NCI-H187 treated with DMSO at 0.1 percent for 48 hours (cell line): ENCODE measurements around the gene PRSS2.
"Not testable (repeated sequence)": the region's sequence is repeated elsewhere in the genome, so short reads cannot be mapped to it uniquely, and the experiment has no call there.

ENCODE experiments used
- DNase-seq: peaks from one replicate; lab custom pipeline; 2025; lab: John Stamatoyannopoulos, UW

Gene PRSS2

DNA sequence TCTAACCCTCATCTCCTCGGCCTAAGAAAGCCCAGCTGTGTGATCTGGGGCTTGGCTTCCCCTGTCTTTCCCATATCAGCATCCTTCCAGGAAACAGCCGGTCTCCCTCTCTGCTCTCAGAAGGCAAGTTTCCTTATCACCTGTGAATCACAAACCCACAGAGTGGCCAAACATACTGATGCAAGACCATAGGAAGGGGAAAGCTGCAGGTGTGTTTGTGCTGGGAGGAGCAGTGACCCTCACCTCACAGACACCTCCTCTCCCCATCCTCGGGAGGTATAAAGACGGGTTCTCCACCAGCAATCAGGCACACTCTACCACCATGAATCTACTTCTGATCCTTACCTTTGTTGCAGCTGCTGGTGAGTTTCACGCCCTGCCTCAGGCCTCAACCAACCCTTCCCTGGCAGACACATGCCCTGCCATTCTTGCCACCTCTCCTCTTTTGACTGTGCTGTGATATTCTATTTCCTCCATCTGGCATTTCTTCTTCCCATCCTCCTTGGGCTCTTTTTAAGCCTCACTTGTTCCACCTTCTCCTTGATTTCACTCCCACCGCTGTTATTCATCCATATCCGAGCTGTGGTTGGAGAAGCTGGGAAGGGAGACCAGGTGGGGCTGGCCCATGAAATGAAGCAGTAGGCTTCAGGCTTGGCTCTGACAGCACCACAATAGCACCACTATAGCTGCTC, at the start of gene PRSS2:
TSS of gene PRSS2 (plus strand) at position 310 of the 692 bp plus-strand sequence. CDS start at position 323, 13 bp downstream.
- DNase-seq, result peak; percentile 99

DNA sequence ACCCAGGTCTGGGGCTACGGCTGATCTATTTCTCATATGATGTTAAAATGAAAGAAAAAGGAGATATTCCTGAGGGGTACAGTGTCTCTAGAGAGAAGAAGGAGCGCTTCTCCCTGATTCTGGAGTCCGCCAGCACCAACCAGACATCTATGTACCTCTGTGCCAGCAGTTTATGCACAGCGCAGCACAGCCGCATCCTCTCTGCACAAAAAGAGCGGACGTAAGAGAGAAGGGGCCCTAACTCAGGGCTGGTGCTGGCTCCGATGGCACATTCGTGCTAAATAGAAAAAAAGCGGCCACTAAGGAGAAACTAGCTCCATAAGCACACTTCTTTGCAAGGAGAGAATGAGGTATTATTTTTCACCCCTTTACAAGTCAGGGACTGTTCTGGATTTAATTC, 49.8 kb upstream of the PRSS2 start:
- DNase-seq, result no peak

DNA sequence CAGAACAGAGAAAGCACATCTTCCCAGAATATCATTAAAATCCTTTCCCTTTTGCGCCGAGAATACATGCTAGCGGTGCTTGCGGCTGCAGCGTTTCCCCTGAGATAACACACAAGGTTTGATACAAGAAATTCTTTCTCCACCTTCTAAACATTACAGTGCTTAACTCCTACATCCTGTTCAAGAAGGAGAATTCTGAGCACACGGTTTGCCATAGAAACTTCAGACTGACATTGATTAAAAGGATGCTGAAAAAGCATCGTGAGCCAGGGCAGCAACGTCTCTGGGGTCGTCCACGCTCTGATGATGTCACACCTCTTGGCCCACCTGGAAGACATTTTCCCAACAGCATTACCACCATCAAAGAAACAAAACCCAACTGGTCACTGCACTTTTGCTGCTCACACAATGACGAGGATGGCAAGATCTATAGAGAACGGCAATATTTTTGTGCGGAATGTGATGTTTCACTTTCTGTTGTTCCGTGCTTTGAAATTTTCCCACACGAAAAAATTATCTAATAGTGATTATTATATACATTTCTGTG, 48.4 kb upstream of the PRSS2 start:
- no peak for DNase-seq

DNA sequence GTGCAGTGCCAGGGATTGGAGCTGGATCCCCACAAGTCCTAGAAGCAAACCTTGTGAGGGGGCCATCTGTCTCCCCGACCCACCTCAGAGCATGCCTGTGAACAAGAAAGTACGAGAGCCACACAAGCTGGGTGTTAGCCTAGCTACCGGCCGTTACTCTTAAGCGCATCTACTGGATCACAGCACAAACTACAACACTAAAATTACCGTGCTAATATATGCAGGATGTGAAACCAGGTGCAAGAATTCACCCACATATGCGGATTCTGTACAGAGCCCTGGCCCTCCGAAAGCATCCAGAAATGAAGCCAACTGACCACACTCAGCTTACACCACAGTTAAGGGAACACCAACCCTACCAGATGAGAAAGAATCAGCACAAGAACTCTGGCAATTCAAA, 37.5 kb upstream of the PRSS2 start:
- no peak for DNase-seq

DNA sequence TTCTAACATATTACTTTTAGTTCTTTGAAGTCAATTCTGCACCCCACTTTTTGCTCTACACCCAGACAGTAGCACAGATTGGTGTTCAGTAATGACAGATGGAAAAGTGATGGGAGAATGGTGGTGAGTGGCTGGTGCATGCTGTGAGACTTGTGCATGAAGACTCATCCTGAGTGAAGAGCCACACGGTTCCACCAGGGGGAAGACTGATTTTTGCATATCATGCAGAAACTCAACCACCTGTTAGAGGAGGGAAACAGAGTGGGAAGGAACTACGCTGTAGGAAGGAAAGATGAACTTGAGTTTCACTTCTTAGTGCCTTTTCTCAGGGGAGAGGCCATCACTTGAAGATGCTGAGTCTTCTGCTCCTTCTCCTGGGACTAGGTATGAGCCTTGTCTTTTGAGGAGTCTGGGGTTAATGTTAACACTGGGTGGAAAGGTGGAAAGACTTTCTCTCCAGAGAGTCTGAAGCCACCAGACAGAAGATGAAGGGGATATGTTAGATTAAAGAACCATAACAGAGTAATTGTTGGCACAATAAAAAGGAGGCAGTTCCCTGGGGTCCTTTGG, 30.8 kb upstream of the PRSS2 start:
- no peak for DNase-seq

DNA sequence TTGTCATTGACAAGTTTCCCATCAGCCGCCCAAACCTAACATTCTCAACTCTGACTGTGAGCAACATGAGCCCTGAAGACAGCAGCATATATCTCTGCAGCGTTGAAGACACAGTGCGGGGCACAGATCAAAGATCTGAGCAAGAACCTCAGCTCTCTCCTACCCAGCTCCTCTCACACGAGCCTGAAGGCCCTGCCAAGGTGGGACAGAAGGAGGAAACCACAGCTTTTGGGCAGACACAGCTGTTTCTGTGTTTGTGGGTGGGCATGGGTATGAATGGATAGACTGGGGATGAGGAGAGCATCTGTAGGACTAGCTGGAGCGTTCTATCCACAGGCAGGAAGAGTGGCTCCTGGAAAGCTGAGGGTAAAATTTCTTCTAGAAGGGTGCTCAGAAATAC, 30.0 kb upstream of the PRSS2 start:
- DNase-seq, result no peak

DNA sequence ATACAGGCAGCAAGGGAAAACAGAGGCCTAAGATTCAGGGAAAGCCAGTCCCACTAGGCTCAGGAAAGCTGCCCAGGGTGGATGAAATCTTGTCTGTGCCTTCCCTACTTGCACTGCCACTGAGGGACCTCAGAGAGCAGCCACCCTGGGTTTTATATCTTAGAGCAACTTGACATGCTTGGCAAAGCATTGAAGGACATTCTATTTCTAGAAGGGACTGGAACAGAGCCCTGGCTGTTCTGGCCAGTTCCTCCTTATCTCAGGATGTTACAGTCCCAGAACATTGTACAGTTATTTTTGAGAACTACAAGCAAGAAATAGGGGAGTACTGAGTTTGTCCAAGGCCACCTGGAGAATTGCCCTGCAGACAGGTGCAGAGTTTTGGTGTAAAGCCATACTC, 28.8 kb upstream of the PRSS2 start:
- DNase-seq, result not testable (repeated sequence)

DNA sequence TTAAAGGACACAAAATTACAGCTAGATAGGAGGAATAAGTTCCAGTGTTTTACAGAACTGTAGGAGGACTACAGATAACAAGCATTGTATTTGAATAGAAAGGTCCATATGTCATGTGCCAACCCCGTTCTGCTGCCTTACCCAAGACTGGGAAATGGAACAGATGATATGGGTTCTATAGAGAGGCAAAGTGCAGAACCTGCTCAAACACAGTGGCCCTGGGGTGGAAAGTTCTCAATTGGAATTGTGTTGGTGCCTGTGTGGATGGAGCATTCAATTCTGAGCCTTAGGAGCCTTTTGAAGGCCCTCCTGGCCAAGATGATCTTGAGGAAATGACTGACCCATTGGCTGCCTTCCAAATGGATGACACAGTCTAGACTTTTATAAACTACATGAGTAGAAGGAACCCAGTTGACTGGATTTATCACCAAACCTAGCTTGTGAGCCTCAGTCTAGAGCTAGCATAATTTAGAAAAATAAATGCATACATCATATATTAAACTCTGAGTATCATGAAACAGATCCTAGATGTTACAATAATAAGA, 25.6 kb upstream of the PRSS2 start:
- DNase-seq, result no peak

DNA sequence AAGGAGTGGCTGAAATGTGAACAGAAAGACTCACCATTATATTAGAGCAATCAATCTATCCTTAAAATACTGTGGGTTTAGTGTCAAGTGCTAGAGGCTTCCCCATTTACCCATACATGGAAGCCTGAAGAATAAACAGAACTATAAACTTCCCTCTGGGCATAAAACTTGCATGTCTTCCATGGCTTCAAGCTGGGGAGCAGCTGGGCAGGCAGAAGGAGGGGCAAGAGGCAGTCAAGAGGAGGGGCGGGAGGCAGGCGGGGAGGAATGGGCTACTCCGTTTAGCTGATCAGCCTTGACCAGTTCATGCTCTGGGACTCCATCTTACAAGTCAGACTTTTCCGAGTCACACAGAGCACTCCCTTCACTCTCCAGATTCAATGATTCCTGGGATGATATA, 25.0 kb upstream of the PRSS2 start:
- DNase-seq, result no peak

DNA sequence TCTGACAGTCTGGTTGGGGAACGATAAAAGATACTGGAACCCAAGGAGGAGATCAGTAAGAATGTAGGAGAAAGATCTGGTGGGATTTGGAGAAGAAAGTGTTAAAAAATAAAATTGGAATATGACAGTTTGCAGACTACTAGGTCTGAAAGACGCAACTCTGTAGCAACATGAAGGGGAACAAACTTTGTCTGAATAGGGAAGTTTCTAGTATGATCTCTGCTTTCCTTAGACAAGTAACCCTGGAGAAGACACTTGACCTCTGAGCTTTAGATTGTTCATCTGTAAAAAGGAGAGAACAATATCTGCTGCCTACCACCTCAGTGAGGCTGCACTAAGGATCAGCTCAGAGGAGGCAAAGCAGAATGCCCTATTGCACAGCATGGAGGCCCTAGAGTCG, 24.5 kb upstream of the PRSS2 start:
- DNase-seq, result no peak

DNA sequence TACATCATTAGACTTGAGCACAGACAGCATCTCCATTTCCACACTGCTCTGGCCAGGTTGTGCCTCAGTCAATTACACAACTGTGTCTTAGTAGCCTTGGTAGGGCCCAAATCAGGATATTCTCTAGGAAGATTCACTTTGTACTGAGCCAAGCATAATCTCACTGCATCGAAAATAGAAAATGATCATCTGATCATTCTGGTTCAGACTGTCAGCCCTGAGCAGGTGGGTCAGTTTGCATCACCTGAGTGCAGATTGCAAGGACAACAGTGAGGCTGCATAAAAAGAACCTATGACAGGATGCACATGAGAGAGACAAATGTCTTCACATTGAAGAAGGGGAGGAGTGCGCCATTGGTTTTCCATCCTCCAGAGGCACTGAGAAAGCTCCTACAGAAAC, 22.4 kb upstream of the PRSS2 start:
- not testable (repeated sequence) for DNase-seq

DNA sequence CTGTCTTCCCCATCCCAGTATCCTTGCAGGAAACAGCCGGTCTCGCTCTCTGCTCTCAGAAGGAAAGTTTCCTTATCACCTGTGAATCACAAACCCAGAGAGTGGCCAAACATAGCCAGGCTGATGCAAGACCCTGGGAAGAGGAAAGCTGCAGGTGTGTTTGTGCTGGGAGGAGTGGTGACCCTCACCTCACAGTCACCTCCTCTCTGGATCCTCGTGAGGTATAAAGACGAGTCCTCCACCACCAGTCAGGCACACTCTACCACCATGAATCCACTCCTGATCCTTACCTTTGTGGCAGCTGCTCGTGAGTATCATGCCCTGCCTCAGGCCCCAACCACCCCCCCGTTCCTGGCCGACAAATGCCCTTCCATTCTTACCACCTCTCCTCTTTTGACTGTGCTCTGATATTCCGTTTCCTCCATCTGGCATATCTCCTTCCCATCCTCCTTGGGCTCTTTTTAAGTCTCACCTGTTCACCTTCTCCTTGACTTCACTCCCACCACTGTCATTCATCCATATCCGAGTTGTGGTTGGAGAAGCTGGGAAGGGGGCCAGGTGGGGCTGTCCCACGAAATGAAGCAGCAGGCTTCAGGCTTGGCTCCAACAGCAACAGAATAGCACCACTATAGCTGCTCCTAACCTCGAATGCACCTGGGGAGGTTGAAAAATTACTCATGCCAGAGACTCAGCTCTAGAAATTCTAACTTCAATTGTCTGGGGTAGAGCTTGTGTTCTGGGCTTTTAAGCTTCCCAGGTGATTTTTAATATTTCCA, 21.4 kb upstream of the PRSS2 start, which contains the start of gene PRSS1:
TSS of gene PRSS1 (plus strand) at position 255 of the 776 bp plus-strand sequence. CDS start at position 268, 13 bp downstream.
- DNase-seq, result peak; percentile 48

DNA sequence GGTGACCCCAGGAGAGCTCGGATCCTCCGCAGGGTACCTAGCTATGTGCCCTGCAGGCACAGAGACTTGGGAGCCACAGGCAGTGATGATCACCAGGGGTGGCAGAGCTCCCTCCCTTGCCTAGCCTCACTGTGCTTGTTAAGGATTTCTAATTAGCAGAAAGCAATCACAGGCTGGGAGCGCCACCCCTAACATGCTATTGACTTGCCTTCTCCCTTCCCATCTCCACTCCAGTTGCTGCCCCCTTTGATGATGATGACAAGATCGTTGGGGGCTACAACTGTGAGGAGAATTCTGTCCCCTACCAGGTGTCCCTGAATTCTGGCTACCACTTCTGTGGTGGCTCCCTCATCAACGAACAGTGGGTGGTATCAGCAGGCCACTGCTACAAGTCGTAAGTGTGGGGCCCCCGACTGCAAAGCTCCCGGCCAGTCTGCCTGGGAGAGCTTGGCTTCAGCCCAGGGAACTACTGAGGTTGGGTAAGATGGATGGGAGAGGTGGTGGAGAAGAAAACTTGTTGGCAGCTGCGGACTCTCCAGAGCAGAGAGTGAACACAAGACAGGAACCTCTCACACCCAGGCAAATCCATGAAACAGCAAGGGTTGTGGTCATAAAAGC, 20.3 kb upstream of the PRSS2 start:
- no peak for DNase-seq

DNA sequence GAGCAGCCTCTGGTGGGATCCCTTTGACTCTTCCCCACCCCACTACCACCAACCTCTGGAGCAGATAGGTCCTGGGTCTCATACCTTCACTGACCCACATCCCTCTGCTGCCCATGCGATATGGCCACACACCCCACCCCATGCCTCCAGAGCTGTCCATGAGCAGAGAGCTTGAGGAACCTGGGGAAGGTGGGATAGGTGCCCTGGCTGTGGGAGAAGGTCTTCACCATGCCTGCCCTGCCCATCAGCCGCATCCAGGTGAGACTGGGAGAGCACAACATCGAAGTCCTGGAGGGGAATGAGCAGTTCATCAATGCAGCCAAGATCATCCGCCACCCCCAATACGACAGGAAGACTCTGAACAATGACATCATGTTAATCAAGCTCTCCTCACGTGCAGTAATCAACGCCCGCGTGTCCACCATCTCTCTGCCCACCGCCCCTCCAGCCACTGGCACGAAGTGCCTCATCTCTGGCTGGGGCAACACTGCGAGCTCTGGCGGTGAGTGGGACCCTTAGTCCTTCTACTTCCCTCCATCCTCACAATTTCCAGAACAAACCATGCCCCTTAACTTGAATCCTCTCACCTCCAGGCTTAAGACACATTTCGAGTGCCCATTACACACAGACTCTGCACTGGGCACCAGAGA, 19.1 kb upstream of the PRSS2 start:
- not testable (repeated sequence) for DNase-seq

DNA sequence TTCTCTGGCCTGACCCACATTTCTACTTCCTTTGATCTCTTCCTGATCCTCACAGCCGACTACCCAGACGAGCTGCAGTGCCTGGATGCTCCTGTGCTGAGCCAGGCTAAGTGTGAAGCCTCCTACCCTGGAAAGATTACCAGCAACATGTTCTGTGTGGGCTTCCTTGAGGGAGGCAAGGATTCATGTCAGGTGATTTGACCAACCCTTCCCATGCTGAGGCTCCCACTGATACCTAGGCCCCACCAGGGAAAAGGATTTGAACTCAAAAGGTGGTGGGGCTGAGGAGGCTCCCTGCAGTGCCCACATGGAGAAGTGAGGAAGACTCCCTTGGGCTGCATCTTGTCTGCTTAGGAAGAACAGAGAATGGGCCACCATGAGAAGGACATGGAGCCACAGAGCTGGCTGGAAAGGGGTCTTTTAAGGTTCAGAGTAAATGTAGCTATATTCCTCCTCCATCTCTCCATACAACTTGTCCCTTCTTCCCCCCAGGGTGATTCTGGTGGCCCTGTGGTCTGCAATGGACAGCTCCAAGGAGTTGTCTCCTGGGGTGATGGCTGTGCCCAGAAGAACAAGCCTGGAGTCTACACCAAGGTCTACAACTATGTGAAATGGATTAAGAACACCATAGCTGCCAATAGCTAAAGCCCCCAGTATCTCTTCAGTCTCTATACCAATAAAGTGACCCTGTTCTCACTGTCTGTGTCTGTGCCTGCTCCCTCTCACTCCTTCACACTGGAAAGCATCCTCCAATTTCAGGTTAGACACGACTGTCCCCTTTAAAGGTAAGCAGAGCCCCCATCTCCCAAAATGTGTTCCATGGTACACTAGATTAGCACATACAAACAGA, 18.2 kb upstream of the PRSS2 start:
- no peak for DNase-seq

DNA sequence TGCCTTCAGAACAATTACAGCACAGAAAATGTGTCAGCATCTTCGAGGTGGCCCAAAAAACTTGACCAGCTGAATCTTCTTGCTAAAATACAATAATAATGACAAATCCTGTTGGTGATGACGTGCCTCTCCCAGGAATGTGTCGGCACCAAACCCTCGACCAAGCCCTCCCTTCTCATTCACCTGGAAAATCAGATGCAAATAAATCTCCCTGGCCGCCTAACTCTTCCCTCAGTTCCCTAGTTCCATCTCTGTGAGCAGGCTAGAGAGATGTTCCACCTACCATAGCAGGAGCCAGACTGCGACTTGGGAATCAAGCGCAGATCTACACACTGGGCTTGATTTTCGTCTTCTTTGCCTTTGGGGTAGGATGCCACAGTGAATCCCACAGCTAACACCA, 17.4 kb upstream of the PRSS2 start:
- DNase-seq, result no peak

DNA sequence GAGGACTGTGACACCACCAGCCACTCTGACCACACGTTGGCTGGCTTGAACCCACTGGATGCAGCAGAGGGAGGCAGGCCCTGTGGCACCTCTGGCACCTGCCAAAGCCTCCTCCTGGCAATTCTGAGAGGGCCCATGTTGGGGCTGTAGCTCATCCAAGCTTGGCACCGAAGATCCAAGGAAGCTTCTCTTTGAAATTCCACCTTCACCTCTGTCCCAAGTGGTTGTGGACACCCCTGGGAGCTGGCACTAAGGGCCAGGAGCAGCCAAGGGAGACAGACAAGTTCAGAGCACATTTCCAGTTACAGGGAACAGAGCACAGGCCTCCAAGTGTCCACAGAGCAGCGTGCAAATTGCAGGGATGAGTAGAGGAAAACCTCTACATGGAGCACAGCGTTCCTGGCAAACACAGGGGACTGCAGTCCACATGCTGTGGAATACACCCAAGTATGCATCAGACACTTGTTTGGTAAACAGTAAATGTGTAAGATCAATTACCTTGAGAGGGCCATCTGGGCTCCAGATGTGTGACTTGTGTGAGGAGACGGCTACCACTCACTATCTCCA, 16.8 kb upstream of the PRSS2 start:
- not testable (repeated sequence) for DNase-seq

DNA sequence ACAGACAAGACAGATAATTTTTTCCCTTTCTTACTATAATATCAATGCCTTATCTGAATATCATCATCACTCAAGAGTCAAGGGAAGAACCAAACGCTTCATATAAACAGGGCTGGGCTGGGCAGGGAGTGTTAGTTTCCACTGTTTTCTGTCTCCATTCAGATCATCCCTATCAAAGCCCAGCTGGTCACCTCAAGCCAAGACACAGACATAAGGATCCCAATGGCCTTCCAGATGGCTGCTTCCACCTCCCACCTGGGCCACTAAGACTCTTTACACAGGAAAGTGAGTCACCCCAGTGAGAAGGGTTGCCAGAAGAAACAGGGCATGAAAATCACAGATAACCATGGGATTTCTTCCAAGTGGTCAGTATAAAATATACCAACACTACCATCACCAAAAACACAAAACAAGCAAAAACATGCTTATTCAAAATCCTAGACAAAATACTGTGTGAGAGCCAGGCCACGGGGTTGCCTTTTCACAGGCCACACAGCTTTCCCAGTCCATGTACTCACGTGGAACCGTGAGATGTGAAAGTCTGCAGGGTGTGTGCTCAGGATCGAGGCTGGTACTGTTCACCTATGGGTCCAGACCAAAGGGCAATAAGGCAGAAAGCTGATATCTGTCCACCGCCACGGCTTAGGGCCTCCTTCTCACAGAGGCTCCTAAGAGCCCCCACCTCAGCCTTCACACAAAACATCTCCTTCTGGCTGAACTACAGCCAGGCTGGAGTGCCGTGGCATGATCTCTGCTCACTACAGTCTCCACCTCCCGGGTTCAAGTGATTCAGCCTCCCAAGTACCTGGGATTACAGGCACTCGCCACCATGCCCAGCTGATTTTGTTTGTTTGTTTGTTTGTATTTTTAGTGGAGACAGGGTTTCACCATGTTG, 15.8 kb upstream of the PRSS2 start:
- no peak for DNase-seq

DNA sequence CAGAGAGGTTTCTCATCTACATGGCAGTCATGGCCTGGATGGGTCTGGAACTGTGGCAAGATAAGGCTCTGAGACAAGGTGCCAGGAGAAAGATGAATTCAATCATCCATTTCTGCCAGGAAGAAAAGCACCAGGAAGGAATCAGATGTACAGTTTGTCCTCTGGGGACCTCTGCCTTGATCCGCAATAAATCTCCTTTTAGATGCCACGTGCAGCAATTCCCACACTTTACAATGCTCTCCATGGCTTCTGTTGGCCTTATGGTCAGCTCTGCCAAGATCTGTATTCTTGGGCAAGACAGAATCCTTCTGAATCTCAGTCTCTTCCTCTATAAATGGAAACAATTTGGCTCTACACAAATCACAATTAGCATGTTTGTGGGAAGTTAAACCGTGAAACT, 12.5 kb upstream of the PRSS2 start:
- not testable (repeated sequence) for DNase-seq
